K562 (cell line): ENCODE results near the gene TRUB1. TPM values are rescaled to one million over a fixed set of nuclear protein-coding genes. Genes with fewer than 3 reads are reported as not detected.

Experiments used
- ARID2 ChIP-seq: fragments of 450-650 bp; IDR thresholded peaks from 2 replicates; pipeline ENCODE4 v1.6.1; 2017; ENCODE audit warnings: antibody characterized with exemption, mild to moderate bottlenecking
- CEBPB ChIP-seq: fragments of 450-650 bp; IDR thresholded peaks from 2 replicates; pipeline ENCODE4 v1.6.1; 2016; ENCODE audit warnings: missing genetic modification characterization, missing compliant biosample characterization
- CREB3L1 ChIP-seq: fragments of 450-650 bp; IDR thresholded peaks from 2 replicates; pipeline ENCODE4 v1.6.1; 2014; ENCODE audit warnings: low read depth, mild to moderate bottlenecking, moderate library complexity, borderline replicate concordance
- CSDE1 ChIP-seq, 2 experiments: fragments of 450-650 bp; IDR thresholded peaks; 2 replicates each; pipeline ENCODE4 v1.6.1; 2016; ENCODE audit warnings: mild to moderate bottlenecking in 1 of 2
- EP400 ChIP-seq: fragments of 450-650 bp; IDR thresholded peaks from 2 replicates; pipeline ENCODE4 v1.6.1; 2017; ENCODE audit warnings: antibody characterized with exemption, mild to moderate bottlenecking, moderate library complexity
- ETV1 ChIP-seq: fragments of 450-650 bp; conservative IDR thresholded peaks from 2 replicates; pipeline ENCODE4 v1.6.1; 2016; ENCODE audit warnings: missing genetic modification characterization, control low read depth, low read depth, missing compliant biosample characterization
- FOXM1 ChIP-seq, 2 experiments: fragments of 450-650 bp in 1 of 2; sonication (generic) in 1 of 2; formaldehyde crosslinking in 1 of 2; IDR thresholded peaks; 2 replicates each; pipeline versions ENCODE4 v1.6.1 to v1.9.0; 2017 to 2022; ENCODE audit warnings: low read depth in 2 of 2, mild to moderate bottlenecking in 2 of 2, missing genetic modification reagents in 1 of 2, moderate library complexity in 1 of 2
- MNT ChIP-seq, 2 experiments: fragments of 450-650 bp; conservative IDR thresholded peaks; 2 replicates each; pipeline ENCODE4 v1.6.1; 2017; ENCODE audit warnings: mild to moderate bottlenecking in 2 of 2, moderate library complexity in 2 of 2
- MYC ChIP-seq, 2 experiments: fragments of 250-450 bp in 1 of 2; sonication (Bioruptor Pico) in 1 of 2; IDR thresholded peaks; 2 replicates each; pipeline versions ENCODE4 v1.5.1 to v1.6.1; 2012 to 2021; ENCODE audit warnings: low read depth in 2 of 2, borderline replicate concordance in 1 of 2, improper control_type of control experiment in 1 of 2, low read length in 1 of 2, mild to moderate bottlenecking in 1 of 2, moderate library complexity in 1 of 2
- POLR2A ChIP-seq: fragments of 450-650 bp; conservative IDR thresholded peaks from 2 replicates; pipeline ENCODE4 v1.6.1; 2016
- POLR2G ChIP-seq: fragments of 200-400 bp; formaldehyde crosslinking; IDR thresholded peaks from 2 replicates; pipeline ENCODE4 v1.6.1; 2017; ENCODE audit warnings: low read depth, mild to moderate bottlenecking, antibody characterized with exemption, low read length, moderate library complexity
- SRSF7 ChIP-seq: fragments of 200-400 bp; formaldehyde crosslinking; optimal IDR thresholded peaks from 2 replicates; pipeline ENCODE3; 2017; ENCODE audit warnings: mild to moderate bottlenecking, low read depth, low read length
- TSC22D4 ChIP-seq: fragments of 450-650 bp; IDR thresholded peaks from 2 replicates; pipeline ENCODE4 v1.6.1; 2016; ENCODE audit warnings: missing genetic modification characterization, missing biosample characterization, control low read depth
- ZFX ChIP-seq: sonication (generic); formaldehyde crosslinking; IDR thresholded peaks from 2 replicates; pipeline ENCODE4 v1.8.0; 2022; ENCODE audit warnings: mild to moderate bottlenecking, missing genetic modification reagents, moderate library complexity
- ZNF212 ChIP-seq: fragments of 450-650 bp; formaldehyde crosslinking; IDR thresholded peaks from 2 replicates; pipeline ENCODE4 v1.4.0; 2020; ENCODE audit warnings: mild to moderate bottlenecking
- polyA plus RNA-seq, 8 experiments: library from polyadenylated mRNA; depleted of rRNA in 4 of 8; stranded (reverse) in 5 of 8; unstranded in 3 of 8; fragments of >200 nt; fragmentation: Nextera tagmentation in 2 of 8; fragmentation: Illumina TruSeq in 1 of 8; extraction: Ambion mirVana in 2 of 8; extraction: Trizol in 1 of 8; gene quantifications; 2 replicates each; pipeline versions ENCODE4 v1.2.1 to v1.2.3, GENCODE V29; 2011 to 2014; ENCODE audit warnings: inconsistent platforms in 1 of 8, missing spikeins in 1 of 8
- total RNA-seq, 7 experiments: library from RNA; depleted of rRNA in 6 of 7; stranded (reverse); fragments of >200 nt in 6 of 7; fragmentation: Illumina TruSeq in 2 of 7; extraction: Trizol in 2 of 7; gene quantifications; 2 replicates each; pipeline versions ENCODE4 v1.2.1 to v1.2.3, GENCODE V29; 2011 to 2021; ENCODE audit warnings: low replicate concordance in 1 of 7
- TF ChIP-seq, protein P1 (sequence below), 2 experiments: fragments of 450-650 bp in 1 of 2; sonication (generic) in 1 of 2; formaldehyde crosslinking in 1 of 2; IDR thresholded peaks in 1 of 2; conservative IDR thresholded peaks in 1 of 2; 2 replicates each; pipeline versions ENCODE4 v1.6.1 to v1.8.1; 2016 to 2023; ENCODE audit warnings: mild to moderate bottlenecking in 2 of 2, moderate library complexity in 2 of 2, inconsistent platforms in 1 of 2, missing genetic modification reagents in 1 of 2
- TF ChIP-seq, protein P2 (sequence below): fragments of 250-450 bp; sonication (Bioruptor Pico); IDR thresholded peaks from 2 replicates; pipeline ENCODE4 v1.4.0; 2020; ENCODE audit warnings: mild to moderate bottlenecking

Gene TRUB1
- total and polyA plus RNA-seq, 9 of the 15 experiments (the other 6 are each of a cell fraction or from before 2014, with no cell fraction given): 4.6 to 16.5 (median 11.5) TPM

DNA sequence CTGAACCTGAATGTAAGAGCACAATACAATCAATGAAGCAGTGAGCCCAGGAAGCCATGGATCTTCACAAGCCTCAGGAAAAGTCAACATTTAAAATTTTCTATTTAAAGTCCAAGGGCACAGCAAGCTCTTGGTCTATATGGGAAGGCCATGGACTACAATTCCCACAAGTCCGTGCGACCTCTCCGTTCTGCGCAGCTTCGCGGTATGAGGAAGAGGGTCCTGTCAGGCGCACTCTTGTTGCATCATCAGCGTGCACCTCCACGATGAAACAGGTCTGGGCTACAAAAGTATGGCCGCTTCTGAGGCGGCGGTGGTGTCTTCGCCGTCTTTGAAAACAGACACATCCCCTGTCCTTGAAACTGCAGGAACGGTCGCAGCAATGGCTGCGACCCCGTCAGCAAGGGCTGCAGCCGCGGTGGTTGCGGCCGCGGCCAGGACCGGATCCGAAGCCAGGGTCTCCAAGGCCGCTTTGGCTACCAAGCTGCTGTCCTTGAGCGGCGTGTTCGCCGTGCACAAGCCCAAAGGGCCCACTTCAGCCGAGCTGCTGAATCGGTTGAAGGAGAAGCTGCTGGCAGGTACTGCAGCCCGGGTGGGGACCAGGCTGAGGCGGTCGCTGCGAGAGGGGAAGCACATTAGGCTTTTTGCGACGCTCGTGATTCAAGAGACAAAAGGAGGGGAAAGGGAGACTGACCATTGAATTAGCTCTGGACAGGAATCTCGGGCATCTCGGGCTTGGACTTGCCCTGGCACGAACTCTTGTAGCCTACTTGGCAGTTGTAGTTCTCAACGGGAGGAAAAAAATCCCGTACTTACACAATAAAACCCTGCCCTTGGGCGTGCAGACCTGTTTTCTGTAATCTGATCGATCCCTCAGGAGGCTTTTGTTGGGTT is at the start of gene TRUB1 (continued):
- TF ChIP-seq CREB3L1 (0 out of 2 replicates have a peak, but pooled peaks have one; percentile 41), ARID2 (no peak), ZNF212 (no peak), EP400 (peak; percentile 82), FOXM1 (IDR thresholded peaks at IDR 0.05; ENCODE audit: low read depth) (no peak), FOXM1 (CRISPR knock-in tag; IDR thresholded peaks at IDR 0.05; ENCODE audit: low read depth) (no peak), TSC22D4 (no peak), MNT (conservative IDR thresholded peaks at IDR 0.05) (peak in 1 of 2 experiments; percentile 63; a peak in 3 of 4 replicates), ETV1 (tag) (no peak), CSDE1 (IDR thresholded peaks at IDR 0.05) (0 out of 4 replicates have a peak, but pooled peaks of 1 of the 2 experiments have one; percentile 27), SRSF7 (no peak), POLR2A (peak; percentile 86), POLR2G (peak; percentile 80), ZFX (peak; percentile 82), MYC (IDR thresholded peaks at IDR 0.05; ENCODE audit: low read depth, low read length) (peak; percentile 83), MYC (CRISPR knock-in tag; IDR thresholded peaks at IDR 0.05; ENCODE audit: borderline replicate concordance, low read depth) (no peak), CEBPB (tag) (peak; percentile 88)
- TF ChIP-seq, protein P1, sequence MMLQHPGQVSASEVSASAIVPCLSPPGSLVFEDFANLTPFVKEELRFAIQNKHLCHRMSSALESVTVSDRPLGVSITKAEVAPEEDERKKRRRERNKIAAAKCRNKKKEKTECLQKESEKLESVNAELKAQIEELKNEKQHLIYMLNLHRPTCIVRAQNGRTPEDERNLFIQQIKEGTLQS (IDR thresholded peaks at IDR 0.05): peak; percentile 97
- TF ChIP-seq, protein P1 (CRISPR knock-in tag; conservative IDR thresholded peaks at IDR 0.05): no peak
- TF ChIP-seq, protein P2, sequence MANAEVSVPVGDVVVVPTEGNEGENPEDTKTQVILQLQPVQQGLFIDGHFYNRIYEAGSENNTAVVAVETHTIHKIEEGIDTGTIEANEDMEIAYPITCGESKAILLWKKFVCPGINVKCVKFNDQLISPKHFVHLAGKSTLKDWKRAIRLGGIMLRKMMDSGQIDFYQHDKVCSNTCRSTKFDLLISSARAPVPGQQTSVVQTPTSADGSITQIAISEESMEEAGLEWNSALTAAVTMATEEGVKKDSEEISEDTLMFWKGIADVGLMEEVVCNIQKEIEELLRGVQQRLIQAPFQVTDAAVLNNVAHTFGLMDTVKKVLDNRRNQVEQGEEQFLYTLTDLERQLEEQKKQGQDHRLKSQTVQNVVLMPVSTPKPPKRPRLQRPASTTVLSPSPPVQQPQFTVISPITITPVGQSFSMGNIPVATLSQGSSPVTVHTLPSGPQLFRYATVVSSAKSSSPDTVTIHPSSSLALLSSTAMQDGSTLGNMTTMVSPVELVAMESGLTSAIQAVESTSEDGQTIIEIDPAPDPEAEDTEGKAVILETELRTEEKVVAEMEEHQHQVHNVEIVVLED (CRISPR knock-in tag): peak; percentile 59; the same call in 1 of the 2 replicates
